Bronchial epithelial cell (primary cell): ENCODE measurements around the gene ADH1C. TPM values are rescaled to one million over a fixed set of nuclear protein-coding genes. Genes with fewer than 3 reads are reported as not detected.

Experiments used
- DNase-seq: peaks from one replicate; pipeline ENCODE4 v3.0.0-alpha.2; 2010; ENCODE audit warnings: low read depth
- FAIRE-seq: peaks from 2 replicates; lab custom pipeline; 2011; peaks lifted over from hg19 to GRCh38; lab: Jason Lieb, UNC
- H3K27me3 ChIP-seq: 2 replicates; pipeline ENCODE4 v1.5.1; 2011; ENCODE audit warnings: low read length; ENCODE audit not compliant: control insufficient read depth, insufficient read depth
- H3K36me3 ChIP-seq: 2 replicates; pipeline ENCODE4 v1.5.1; 2011; ENCODE audit warnings: low read length; ENCODE audit not compliant: control insufficient read depth, insufficient read depth
- H3K4me3 ChIP-seq: 2 replicates; pipeline ENCODE4 v1.5.1; 2011; ENCODE audit warnings: mild to moderate bottlenecking, low read depth, low read length, control low read depth
- total RNA-seq: library from RNA; depleted of rRNA; stranded (reverse); fragments of >200 nt; gene quantifications from 2 replicates; pipeline ENCODE4 v1.2.1, GENCODE V29; 2014
- TF ChIP-seq, protein P1 (sequence below): IDR thresholded peaks from 2 replicates; pipeline ENCODE4 v1.5.1; 2011; ENCODE audit warnings: mild to moderate bottlenecking, moderate library complexity, low read length, control low read depth, inconsistent platforms; ENCODE audit not compliant: insufficient read depth, severe bottlenecking

Gene ADH1C
- total RNA-seq, 1 donor from 2014 or later, result 0.26 TPM

DNA sequence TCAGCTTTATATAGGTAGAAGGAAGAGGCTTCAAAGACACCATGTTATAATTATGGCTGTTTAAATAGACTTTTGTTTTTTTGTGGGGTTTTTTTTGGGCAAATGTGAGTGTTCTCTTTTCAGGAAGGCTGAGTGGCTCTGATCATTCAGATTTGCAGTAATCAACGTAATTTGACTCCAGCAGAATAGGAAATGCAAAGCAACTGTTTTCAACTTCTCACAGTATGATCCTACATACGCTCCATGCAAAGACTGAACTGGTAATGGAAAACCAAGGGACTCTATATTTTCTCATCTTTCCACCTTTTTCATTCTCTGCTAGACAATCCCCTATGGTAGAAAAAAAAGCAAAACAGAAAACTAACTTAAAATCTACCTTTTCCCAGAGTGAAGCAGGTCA lies 42.2 kb downstream of the ADH1C start:
- TF ChIP-seq, protein P1, sequence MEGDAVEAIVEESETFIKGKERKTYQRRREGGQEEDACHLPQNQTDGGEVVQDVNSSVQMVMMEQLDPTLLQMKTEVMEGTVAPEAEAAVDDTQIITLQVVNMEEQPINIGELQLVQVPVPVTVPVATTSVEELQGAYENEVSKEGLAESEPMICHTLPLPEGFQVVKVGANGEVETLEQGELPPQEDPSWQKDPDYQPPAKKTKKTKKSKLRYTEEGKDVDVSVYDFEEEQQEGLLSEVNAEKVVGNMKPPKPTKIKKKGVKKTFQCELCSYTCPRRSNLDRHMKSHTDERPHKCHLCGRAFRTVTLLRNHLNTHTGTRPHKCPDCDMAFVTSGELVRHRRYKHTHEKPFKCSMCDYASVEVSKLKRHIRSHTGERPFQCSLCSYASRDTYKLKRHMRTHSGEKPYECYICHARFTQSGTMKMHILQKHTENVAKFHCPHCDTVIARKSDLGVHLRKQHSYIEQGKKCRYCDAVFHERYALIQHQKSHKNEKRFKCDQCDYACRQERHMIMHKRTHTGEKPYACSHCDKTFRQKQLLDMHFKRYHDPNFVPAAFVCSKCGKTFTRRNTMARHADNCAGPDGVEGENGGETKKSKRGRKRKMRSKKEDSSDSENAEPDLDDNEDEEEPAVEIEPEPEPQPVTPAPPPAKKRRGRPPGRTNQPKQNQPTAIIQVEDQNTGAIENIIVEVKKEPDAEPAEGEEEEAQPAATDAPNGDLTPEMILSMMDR, result no peak
- FAIRE-seq (no peak), DNase-seq (no peak)
- Histone ChIP-seq H3K27me3 (no peaks in the 10 kb centered on the region), H3K36me3 (no peaks in the 10 kb centered on the region), H3K4me3 (no peak overlapping the region)

DNA sequence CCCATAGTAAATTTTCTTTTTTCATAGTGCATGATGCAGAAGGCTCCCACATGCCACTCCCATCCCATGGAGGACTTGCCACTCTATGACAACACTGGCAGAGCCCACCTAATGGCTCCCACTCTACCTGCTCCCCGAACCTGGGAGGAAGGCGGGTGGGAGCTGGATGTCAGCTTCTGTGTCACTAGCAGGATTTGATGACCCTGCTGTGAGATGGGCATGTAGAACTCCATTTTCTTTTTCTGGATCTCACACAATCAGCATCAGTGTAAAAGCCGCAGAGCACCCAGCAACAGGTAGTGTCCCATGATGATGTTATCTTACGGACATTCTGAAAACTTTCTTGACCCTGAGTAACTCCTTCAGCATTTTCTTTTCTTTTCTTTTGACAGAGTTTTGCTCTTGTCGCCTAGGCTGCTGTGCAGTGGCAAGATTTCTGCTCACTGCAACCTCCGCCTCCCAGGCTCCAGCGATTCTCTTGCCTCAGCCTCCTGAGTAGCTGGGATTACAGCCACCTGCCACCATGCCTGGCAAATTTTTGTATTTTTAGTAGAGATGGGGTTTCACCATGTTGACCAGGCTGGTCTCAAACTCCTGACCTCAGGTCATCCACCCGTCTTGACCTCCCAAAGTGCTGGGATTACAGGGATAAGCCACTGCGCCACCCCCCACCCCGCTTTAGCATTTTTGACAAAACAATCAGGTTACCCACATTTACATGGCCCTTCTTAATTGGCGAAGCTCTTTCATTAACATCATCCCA lies 46.7 kb downstream of the ADH1C start:
- H3K27me3 ChIP-seq, result no peaks in the 10 kb centered on the region
- H3K36me3 ChIP-seq, result no peaks in the 10 kb centered on the region
- DNase-seq, result no peak
- no peak for FAIRE-seq
- TF ChIP-seq, protein P1, result no peak
- no peak overlapping the region for H3K4me3 ChIP-seq

DNA sequence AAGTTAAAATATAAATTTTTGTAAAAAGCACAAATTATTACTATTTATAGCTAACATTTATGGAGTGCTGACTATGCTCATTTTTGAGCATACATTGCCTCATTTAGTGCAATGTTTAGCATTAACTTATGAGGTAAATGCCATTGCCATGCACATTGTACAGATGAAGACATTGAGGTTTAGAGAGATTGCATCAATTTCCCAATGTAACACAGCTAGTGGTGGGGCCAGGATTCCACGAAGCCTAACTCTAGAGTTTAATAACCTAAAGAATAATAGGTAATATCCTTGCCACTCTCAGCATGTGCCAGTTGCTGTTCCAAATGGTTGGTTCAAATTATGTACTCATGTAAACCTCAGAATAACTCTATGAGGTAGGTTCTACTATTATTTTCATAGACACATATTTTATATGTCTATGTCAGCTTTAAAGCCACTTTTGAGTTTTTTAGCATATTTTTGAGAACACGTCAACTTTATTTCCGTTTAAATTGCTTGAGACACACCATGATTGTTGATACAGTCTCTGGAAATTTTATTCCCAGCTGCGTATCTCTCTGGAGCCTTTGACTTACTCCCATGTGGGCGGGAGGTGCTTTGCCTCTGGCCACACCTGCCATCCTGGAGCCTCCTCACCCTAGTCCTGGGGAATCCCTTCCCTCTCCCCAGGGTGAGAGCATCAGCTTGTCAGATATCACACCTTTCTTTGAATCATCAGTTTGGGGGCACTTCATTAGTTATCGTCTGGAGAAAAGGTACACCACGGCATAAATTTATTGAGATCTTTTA lies 51.0 kb downstream of the ADH1C start:
- TF ChIP-seq, protein P1, result no peak
- Histone ChIP-seq H3K4me3 (no peak overlapping the region), H3K27me3 (no peaks in the 10 kb centered on the region), H3K36me3 (no peaks in the 10 kb centered on the region)
- DNase-seq (no peak), FAIRE-seq (no peak)

DNA sequence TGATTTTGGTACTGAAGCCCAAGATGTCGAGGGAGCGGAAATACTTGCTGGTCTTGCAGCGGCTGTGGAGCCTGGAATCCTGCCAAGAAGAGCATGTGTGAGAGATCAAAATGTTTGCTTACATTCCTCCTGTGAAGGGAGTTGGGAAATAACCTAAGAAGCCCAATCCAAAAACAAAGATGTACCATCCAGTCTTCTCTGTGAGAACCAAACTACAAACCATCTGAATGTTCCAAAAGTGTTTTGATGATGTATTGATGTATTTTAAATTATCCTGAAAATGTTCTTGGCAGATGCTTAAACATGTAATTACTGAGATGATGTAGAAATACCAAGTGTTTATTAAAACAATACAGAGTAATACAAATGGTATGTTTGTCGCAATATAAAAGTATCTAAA lies 51.6 kb downstream of the ADH1C start:
- Histone ChIP-seq H3K36me3 (no peaks in the 10 kb centered on the region), H3K27me3 (no peaks in the 10 kb centered on the region), H3K4me3 (no peak overlapping the region)
- FAIRE-seq (no peak), DNase-seq (peak; percentile 68)
- TF ChIP-seq, protein P1, result no peak

DNA sequence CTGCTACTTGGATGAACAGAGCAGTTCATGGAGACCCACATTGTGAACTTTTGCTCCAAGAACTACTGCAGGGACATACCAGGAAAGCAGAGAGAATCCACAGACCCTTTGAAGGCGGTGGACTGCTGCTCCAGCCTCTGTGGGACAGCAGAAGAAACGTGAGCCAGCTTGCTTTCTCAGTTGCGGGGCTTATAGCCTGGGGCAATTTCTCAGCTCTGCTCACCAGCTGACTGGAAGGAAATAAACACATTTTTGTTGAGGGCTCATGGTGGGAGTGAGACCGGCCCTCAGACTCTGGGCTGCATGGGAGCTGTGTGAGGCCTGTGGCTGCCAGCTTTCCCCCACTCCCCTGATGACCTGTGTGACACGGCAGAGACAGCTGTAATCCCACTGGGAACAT lies 59.2 kb downstream of the ADH1C start:
- H3K36me3 ChIP-seq, result no peaks in the 10 kb centered on the region
- FAIRE-seq (no peak), DNase-seq (no peak)
- TF ChIP-seq, protein P1, result no peak
- H3K27me3 ChIP-seq, result no peaks in the 10 kb centered on the region
- no peak overlapping the region for H3K4me3 ChIP-seq
